ENCODE data around the gene TGFBR3.
A peak's percentile ranks its signal among the peaks of the same experiment; 100 is the strongest.

Gene TGFBR3

DNA sequence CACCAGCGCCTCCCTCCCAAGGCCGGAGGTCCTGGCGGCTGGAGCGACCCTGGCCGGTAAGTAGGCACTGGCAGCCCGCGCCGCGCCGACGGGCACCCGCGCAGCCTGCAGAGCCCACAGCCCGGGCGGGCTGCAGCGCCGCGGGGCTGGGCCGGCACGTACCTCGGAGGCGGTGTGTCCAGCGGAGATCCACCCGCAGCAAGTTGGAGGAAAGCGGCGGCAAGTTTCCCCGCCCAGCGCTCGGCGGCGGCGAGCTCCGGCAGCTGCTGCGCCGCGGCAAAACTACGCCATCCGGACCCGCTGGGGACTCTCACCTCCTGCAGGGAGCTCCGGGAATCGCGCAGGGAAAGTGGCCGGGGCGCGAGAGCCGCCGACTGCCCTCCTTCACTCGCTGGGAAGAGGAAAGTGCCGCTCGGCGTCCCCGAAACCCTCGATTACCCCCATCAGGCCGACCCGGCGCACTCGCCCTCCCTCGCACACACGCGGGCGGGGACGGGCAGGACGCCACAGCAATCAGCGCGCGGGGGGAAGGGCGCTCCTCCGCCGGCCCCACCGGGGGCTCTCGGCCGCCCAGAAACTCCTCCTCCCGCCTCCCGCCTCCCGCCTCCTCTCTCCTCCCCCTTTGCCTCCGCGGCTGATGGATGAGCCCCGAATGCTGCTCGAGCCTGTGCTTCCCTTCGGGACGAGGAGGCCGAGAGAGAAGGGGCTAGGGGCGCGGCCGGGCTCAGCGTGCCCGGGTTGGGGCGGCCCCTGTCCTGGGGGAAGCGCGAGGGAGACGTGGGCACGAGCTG is at the start of gene TGFBR3:
Gene TGFBR3, minus strand, starts transcription at position 436 of the 791 bp plus-strand sequence. CDS start 24,620 bp downstream, outside the sequence.
- peak; percentile 79 for DNase-seq

DNA sequence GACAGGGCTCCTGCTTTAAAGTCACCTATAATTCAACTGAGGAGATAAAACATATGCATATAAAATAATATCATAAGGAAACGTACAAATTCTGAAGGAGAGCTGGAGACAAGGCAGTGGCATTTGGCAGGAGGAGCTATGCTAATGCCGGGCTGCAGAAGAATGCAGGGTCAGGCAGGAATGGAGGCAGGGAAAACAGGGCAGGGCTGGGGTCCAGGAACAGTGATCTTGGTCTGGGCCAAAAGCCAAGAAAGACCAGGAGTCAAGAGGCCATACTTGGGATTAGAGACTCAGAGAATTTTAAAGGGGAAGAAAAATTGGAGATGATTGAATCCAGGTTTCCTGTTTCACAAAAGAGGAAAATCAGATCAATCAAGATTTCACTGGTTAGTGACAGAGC is 43.3 kb upstream of the TGFBR3 start:
- no peak for DNase-seq

DNA sequence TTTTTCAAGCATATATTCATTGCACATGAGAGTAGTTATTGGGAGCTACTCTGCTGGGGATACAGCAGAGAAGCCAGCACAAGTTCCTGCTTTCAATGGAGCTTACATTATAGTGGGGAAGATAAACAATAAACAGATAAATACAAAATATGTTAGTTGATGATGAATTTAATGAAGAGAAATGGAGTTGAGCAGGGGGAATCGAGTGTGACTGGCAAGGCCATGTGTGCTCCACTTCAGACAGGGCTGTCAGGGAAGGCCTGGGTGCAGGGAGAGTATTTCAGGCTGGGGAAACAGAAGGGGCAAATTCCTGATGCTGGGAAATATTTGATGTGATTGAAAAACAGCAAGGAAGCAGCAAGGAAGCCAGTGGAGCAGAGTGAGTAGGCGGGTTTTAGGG is 42.1 kb upstream of the TGFBR3 start:
- no peak for DNase-seq

DNA sequence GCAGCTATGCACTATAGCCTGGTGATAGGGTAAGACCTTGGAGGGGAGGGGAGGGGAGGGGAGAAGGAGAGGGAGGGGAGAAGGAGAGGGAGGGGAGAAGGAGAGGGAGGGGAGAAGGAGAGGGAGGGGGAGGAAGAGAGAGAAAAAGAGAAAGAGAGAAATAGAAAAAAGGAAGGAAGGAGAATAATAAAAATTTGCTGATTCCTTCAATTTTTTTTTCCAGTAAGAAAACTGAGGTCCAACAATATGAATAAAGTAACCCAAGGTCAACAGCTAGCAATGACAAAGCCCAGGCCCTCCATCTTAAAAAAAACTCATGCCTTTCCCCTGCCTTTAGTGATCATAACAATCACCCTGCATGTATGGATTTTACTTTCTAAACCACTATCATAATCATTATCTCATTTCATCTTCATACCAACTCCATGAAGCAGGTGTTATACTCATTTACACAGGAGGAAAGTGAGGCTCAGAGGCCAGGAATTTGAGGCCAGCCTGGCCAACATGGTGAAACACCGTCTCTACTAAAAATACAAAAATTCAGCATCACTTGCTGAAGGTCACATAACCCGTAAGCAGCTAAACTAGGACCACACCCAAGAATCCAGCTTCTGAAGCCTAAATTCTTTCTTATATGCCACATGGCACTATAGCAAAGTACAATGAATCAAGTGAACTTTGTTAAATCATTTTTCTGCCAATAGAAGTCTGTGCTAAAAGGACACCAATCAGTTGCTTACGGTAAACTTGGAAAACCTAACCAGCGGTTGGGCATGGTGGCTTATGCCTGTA is 39.9 kb upstream of the TGFBR3 start:
- no peak for DNase-seq

DNA sequence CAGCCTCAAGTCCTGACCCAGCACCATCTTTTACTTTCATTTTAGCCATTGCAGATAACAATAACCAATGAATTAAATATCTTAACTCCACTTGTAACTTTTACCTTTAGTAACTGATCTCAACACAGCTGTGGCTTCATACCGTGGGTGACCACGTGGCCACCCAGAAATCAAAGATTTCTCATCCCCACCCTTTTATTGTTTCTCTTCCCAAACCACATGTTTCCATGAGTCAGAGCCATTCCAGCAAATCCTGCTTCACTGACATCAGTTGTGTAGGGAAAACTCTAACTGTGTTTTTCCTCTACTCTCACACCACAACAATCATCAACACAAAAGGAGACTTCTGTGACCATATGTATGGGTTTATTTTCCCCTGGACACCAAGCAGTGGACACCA is 38.2 kb upstream of the TGFBR3 start:
- DNase-seq: no peak

DNA sequence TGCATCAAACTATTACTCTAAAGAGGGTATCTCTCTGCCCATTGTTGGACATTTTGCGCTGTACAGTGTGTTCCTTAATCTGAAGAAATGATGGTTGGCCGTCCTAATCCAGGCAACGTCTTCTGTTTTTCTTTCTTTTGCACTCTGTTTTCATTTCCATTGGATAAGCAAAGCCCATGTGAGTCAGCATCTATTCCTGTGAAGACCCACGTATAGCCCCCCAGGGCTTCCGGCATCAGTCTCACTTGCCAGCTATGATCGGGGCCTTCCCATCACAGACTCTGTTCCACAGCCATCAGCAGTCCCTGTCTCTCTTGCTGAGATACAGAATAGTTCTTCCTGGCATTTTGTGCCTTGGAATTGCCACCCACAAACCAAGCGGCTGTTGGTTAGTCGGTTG is 34.0 kb upstream of the TGFBR3 start:
- no peak for DNase-seq

DNA sequence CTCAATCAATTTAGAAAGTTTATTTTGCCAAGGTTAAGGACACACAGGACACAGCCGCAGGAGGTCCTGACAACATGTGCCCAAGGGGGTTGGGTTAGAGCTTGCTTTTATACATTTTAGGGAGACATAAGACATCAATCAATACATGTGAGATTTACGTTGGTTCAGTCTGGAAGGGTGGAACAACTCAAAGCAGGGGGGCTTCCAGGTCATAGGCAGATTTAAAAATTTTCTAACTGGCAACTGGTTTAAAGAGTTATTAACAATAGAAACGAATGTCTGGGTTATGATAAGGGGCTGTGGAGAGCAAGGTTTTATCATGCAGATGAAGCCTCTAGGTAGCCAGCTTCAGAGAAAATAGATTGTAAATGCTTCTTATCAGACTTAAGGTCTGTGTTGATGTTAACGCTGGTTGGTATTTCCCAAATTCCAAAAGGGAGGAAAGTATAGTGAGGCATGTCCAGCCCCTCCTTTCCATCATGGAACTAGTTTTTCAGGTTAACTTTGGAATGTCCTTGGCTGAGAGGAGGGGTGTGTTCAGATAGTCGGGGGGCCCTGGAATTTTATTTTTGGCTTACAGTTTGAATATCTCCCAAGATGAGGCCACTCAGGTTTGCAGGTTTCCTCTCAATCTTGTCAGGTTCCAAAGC is 31.0 kb upstream of the TGFBR3 start:
- DNase-seq: no peak

DNA sequence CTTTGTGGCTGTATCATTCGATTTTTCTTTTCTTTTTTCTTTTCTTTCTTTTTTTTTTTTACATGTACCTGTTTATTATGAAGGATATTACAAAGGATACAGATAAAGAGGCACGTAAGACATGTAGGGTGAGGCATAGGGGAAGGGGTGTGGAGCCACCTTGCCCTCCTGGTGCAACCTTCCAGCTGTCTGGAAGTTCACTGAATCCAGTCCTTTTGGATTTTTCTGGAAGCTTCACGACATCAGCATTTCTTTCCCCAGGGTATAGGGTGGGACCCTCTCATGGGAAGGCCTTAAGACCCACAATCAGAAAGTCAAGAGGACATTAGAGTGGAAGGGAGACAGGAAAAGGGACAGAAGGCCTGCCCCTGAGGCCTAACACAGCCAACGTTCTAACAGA is 30.1 kb upstream of the TGFBR3 start:
- DNase-seq: no peak

DNA sequence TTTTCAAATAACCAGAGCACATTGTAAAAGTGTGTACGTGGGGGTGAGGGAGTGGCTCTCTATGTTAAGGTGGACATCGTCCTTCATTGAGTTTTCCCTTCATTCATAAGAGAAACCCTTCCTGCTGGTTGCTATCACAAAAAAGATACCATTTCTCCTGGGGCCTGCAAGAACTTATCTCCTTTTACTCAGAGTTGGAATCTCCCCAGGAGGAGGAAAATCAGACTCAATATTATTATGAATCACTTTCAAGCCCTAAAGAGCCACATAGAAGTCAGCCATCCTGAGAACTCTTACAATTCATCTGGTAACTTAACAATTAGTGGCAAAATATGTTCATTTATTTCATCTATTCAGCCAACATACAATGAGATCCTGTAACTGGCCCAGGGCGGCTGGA is 27.1 kb upstream of the TGFBR3 start:
- DNase-seq: no peak

DNA sequence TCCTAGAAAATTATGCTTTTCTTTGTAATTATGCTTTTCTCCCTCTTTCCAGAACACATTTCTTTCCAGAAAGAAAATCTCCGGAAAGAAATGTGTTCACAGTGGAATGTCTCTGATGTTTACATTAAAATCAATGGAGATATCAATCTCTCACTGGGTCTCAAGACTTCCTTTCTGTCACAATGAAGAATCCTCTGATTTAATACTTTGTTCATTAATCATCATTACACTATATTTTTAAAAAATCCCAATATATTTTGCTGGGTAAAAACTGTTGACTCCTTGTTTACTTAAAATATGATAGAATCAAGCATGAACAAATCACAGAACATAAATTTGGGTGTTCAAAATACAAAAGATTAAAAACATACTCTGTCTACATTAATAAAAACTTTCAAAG is 26.3 kb upstream of the TGFBR3 start:
- DNase-seq: no peak

DNA sequence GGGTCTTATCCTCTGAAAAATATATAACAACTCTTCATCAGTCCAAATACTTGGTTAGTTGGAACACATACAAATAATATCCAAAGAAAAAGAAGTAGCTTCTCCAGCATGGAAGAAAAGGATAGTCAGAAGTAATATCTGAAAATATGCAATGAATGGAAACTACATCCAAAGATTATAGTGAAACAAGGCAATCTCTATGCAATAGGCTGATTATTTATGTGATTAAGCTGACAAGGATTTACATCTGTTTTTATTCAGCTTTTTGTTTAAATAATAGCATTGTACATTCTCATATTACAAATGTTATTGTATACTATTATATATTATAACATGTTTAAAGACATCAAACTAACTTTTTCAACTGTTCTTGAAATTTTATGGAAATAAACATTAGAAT is 15.3 kb upstream of the TGFBR3 start:
- DNase-seq: no peak

DNA sequence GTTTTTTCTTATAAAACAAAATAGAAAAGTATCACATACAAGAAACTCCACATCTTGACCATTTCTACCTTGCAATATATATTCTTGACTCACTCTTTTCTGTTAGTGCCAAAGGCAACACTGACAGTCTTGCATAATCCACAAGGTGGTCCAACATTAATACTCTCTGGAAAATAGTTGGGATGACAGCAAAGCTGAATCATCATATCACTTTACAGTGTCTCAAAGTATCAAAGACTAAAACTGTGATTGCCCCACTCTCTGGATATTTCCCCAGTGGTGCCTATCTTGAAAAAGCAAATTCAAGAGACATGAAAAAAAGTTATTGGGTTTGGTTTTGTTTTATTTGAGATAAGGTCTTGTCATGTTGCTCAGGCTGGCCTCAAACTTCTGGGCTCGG is 14.6 kb upstream of the TGFBR3 start:
- no peak for DNase-seq

DNA sequence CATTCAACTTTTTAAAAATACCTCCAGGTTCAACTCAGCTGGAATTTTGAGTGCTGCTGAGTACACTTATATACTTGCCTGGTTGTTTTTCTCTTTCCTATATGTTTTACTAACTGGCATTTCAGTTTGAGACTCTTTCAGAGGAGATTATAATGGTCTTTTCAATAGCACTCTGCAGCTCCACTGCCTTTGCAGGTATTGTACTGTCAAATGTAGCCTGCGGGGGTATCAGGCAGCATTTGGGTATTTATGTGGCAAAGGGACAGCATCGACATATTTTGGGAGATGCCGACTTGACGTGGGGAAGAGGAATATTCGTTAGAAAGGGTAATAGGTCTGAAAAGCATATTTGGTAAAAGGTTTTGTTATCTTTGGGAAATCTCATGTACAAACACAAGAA is 11.1 kb upstream of the TGFBR3 start:
- DNase-seq: no peak

DNA sequence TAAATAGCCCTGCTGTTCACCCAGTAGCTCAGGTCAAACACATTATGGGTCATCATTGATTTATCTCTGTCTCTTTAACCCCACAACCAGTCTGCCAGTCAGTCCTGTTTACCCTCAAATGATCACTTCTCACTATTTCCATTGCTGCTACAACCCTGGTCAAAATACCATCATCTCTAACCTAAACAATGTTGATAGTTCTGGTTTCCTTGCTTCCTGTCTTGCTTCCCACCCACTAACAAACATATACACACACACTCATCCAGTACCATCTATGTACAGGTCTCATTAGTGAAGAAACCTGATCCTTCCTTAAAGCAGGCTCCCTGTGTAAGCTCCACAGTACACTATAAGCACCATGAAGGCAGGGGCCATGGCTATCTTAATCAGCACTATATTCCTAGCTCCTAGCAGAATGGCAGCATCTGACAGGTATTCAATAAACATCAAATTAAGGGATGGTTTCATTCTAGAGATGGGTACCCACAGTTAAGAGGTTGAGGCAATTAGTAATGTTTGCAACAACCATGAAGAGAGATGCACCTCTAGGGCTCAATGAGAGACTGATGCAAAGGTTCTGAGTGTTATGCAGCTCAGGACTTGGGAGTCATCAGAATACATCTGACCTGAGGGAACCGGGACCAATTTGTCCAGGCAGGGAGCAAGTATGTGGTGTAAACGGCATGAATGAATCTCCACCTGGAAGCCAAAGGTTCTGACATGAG is 10.0 kb upstream of the TGFBR3 start:
- no peak for DNase-seq

DNA sequence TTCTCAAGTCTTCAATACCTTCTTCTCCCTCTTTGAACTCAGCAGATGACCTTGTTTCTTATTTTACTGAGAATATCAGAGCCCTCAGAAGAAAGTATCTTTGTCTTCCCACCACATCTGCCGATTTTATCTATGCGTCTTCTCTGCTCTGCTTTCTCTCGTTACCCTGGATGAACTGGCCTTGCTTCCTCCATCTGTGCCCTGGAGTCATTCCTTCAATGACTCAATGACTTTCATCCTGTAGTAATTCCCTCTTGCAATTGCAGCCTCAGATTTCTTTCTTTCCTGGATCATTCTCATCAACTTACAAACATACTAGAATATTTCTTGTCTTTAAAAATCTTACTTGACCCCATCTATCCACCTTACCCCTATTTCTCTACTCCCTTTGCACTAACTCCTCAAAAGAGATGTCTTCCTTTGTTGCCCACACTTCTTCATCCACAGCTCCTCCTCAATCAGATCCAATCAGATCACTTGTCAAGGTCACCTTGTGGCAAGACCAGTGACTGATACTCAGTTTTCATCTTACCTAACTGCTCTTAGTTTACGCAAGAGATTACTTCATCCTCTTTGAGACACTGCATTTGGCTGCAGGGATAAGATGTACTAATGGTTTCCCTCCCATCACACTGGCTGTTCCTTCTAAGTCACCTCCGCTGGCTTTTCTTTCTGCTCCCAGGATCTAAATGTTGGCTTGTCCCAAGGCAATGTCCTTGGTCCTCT is 8.2 kb upstream of the TGFBR3 start:
- DNase-seq: no peak

DNA sequence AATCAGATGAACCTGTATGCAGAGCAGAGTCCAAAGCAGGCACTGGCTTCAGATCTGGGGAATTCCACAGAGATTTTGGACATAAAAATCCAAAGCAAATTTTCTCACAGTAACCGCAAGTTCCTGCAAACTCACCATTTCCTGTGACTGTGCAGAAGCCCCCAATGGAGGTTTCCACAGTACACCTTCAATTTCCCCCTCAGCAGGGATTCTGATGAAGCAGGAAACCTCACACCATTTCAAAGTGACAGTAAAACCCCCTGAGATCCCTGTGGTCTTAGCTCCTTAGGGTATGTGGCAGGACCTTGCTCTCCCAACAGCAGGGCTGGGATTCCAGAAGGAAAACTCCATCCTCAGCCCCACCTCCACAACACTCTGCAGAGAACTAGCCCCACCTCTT is 6.0 kb upstream of the TGFBR3 start:
- DNase-seq: no peak

DNA sequence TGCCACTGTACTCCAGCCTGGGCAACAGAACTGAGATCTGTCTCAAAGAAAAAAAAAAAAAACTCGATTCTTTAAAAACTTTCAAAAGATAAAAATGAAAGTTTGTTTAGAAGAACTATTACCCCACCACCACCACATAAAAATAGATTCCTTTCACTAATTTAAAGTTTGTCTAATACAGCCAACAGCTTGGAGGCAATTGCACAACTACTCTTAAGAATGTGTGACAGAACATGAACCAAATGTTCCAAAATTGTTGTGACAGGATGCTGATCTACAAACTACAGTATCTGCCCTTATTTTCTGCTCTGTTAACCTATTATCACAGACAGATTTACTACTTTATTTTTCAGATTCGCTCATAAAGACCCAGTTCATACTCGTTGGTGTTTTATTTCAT is 5.5 kb upstream of the TGFBR3 start:
- no peak for DNase-seq

DNA sequence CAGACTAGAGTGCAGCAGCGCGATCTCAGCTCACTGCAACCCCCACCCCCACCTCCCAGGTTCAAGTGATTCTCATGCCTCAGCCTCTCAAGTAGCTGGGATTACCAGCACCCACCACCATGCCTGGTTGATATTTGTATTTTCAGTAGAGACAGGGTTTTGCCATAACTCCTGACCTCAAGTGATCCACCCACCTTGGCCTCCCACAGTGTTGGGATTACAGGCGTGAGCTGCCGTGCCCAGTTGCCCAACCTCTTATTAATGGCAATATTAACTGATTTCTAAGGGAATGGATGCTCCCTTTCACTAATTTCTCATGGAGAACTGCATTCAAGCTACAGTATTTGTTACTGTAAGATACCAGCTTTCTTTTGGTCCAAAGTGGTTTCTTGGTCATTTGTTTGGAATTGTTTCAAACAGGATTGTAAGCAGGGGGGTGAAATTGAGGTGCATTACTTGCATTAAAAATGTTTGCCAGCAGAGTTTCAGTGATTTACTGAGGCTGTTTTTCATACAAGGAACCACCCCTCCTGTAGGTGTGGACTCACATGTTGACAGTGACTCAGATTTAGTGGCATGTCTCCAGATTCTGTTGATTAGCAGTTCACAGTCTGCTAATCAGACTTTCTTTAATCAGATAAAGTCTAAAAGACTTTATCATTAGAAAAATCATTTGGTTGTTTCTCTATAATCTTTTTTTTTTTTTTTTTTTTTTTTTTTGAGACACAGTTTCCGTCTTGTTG is 3.9 kb upstream of the TGFBR3 start:
- DNase-seq: no peak

DNA sequence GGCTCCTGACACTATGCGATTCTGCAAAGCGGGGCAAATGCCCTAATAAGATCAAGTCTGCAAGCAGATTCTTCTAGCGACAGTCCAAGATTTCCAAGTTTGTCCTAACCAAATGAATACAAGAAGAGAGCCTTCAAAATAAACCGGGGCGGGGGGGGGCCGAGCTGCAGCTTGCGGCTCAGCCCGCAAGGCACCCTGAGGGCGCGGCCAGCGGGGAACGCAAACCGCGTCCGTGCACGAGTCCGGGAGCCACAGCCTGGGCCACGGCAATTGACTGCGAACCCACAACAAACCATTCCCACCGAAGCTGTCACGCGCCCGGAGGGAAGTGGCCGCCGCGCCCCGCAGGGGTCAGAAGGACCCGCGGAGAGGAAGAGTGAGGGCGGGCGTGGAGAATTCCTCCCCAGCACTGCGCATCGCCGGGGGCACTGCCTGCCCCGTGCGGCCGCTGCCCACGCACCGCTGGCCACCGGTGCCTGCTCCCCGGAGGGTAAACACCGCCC is 687 bp downstream of the TGFBR3 start:
- peak; percentile 32 for DNase-seq

DNA sequence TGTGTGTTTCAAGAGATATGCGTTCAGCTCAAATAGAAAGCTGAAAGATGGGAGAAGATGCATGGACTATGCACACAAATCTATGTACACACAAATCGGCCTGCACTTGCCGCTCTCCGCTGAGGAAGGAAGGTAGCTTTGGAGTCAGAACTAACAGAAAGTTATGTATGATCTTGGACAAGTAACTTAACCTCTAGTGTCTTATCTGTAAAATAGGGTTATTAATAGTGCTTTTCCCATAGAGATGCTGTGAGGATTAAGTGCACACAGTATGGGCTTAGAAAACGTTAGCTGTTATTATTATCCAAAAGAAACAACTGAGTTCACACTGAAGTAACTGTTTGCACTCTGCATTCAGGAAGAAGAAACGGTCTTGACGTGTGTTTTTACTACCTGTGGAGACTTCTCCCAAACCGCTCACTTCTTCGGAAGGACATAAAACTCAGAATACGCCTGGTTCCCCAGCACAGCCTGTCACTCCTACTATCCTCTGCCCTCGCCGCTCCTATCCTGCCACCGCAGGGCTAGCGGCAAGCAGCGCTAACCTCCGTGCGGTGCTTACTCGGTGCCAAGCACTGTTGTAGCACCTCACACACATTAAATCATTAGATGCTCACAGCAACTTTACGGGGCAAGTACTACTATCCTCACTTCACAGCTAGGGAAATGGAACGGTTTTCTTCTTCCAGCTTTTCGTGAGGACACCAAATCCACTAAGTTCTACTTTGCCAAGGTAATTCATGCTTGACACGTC is 1.3 kb downstream of the TGFBR3 start:
- peak; percentile 19 for DNase-seq

DNA sequence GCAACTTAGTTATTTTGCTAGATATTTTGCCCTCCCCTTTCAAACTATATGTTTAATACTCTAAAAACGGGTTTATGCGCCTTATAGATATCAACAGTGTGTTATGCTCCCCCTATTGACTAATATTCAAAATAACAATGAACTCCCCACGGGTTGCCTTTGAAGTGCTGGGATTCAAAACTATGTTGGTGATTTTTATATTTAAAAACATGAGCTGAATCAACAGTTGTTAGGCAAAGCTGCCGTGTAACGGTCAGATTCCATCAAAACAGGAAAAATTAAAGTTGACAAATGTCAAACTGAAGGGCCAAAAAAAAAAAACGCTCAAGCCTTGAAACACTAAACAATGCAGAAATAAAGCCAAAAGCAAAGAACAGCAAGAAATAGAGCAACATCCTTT is 2.5 kb downstream of the TGFBR3 start:
- DNase-seq: no peak

All from NCI-H69 (cell line).